GM12891 (cell line): ENCODE results near the gene GPC6.

Experiments used
- POLR2A ChIP-seq: IDR thresholded peaks from 2 replicates; pipeline ENCODE4 v1.6.1; 2011; ENCODE audit warnings: low read depth, low read length, control low read depth
- POLR2AphosphoS5 ChIP-seq: IDR thresholded peaks from 2 replicates; pipeline ENCODE4 v1.6.1; 2011; ENCODE audit warnings: low read depth, low read length, control low read depth
- SPI1 ChIP-seq: IDR thresholded peaks from 2 replicates; pipeline ENCODE4 v1.6.1; 2011; ENCODE audit warnings: low read depth, low read length, control low read depth

- no peak for TF ChIP-seq POLR2AphosphoS5
- TF ChIP-seq POLR2A: no peak
- no peak for TF ChIP-seq SPI1
These were observed 350.5 kb downstream of the GPC6 start for GRCh38 chr13:93577105-93577504.
